WTC11 (cell line): ENCODE data around the gene F10.

ENCODE experiments used
- FOXK1 ChIP-seq: sonication (generic); formaldehyde crosslinking; IDR thresholded peaks from 2 replicates; pipeline ENCODE4 v1.8.0; 2022; ENCODE audit warnings: mild to moderate bottlenecking, moderate library complexity, missing genetic modification reagents
- TF ChIP-seq, protein P1 (sequence below): fragments of 200-600 bp; IDR thresholded peaks from 2 replicates; pipeline ENCODE4 v1.8.0; 2022; ENCODE audit warnings: antibody characterized with exemption

GRCh38 chr13:113116871-113117271 lies 5.7 kb upstream of the F10 start:
- TF ChIP-seq FOXK1 (CRISPR knock-in tag) = no peak
- TF ChIP-seq, protein P1, sequence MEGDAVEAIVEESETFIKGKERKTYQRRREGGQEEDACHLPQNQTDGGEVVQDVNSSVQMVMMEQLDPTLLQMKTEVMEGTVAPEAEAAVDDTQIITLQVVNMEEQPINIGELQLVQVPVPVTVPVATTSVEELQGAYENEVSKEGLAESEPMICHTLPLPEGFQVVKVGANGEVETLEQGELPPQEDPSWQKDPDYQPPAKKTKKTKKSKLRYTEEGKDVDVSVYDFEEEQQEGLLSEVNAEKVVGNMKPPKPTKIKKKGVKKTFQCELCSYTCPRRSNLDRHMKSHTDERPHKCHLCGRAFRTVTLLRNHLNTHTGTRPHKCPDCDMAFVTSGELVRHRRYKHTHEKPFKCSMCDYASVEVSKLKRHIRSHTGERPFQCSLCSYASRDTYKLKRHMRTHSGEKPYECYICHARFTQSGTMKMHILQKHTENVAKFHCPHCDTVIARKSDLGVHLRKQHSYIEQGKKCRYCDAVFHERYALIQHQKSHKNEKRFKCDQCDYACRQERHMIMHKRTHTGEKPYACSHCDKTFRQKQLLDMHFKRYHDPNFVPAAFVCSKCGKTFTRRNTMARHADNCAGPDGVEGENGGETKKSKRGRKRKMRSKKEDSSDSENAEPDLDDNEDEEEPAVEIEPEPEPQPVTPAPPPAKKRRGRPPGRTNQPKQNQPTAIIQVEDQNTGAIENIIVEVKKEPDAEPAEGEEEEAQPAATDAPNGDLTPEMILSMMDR = no peak
